Measurements from ENCODE around the gene ZNF681.
"Not testable (repeated sequence)": the region's sequence is repeated elsewhere in the genome, so short reads cannot be mapped to it uniquely, and the experiment has no call there.

DNA sequence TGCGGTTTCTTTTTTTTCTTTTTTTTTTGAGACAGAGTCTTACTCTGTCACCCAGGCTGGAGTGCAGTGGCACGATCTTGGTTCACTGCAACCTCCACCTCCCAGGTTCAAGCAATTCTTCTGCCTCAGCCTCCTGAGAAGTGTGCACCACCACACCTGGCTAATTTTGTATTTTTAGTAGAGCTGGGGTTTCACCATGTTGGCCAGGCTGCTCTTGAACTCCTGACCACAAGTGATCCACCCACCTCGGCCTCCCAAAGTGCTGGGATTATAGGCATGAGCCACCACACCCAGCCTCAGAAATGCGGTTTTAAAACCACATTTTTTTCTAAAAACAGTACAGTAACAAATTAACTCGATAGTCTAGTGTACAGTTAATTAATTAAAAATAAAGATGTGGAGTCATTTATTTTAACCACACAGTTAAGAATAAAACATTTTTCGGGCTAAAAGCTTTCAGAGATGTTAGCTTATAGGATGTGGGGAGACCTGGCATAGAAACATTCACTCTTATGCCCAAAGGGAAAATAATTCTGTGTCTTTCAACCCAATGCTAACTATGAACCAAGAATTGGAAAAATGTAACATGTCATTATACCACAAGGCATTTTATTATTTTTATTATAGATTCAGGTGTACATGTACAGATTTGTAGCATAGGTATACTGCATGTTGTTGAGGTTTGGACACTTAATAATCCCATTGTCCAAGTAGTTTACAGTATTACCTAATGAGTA is 27.8 kb downstream of the ZNF681 start:
- TF ChIP-seq, protein P1, sequence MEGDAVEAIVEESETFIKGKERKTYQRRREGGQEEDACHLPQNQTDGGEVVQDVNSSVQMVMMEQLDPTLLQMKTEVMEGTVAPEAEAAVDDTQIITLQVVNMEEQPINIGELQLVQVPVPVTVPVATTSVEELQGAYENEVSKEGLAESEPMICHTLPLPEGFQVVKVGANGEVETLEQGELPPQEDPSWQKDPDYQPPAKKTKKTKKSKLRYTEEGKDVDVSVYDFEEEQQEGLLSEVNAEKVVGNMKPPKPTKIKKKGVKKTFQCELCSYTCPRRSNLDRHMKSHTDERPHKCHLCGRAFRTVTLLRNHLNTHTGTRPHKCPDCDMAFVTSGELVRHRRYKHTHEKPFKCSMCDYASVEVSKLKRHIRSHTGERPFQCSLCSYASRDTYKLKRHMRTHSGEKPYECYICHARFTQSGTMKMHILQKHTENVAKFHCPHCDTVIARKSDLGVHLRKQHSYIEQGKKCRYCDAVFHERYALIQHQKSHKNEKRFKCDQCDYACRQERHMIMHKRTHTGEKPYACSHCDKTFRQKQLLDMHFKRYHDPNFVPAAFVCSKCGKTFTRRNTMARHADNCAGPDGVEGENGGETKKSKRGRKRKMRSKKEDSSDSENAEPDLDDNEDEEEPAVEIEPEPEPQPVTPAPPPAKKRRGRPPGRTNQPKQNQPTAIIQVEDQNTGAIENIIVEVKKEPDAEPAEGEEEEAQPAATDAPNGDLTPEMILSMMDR (conservative IDR thresholded peaks at IDR 0.05; ENCODE audit: low read depth, low read length) = not testable (repeated sequence)
- TF ChIP-seq, protein P2, sequence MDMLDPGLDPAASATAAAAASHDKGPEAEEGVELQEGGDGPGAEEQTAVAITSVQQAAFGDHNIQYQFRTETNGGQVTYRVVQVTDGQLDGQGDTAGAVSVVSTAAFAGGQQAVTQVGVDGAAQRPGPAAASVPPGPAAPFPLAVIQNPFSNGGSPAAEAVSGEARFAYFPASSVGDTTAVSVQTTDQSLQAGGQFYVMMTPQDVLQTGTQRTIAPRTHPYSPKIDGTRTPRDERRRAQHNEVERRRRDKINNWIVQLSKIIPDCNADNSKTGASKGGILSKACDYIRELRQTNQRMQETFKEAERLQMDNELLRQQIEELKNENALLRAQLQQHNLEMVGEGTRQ (IDR thresholded peaks at IDR 0.05; ENCODE audit: low read depth, low read length) = not testable (repeated sequence)
- TF ChIP-seq POLR2A (IDR thresholded peaks at IDR 0.05; ENCODE audit: low read depth, low read length); RAD21 (IDR thresholded peaks at IDR 0.05; ENCODE audit: low read length); SMC3 (IDR thresholded peaks at IDR 0.05; ENCODE audit: low read depth, low read length); FOS (IDR thresholded peaks at IDR 0.05; ENCODE audit: low read depth, low read length); CEBPB (IDR thresholded peaks at IDR 0.05; ENCODE audit: low read depth, low read length); RCOR1 (IDR thresholded peaks at IDR 0.05; ENCODE audit: insufficient replicate concordance, low read length); RFX5 (IDR thresholded peaks at IDR 0.05; ENCODE audit: low read depth, low read length): not testable (repeated sequence)
- TF ChIP-seq, protein P3, sequence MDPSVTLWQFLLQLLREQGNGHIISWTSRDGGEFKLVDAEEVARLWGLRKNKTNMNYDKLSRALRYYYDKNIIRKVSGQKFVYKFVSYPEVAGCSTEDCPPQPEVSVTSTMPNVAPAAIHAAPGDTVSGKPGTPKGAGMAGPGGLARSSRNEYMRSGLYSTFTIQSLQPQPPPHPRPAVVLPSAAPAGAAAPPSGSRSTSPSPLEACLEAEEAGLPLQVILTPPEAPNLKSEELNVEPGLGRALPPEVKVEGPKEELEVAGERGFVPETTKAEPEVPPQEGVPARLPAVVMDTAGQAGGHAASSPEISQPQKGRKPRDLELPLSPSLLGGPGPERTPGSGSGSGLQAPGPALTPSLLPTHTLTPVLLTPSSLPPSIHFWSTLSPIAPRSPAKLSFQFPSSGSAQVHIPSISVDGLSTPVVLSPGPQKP (IDR thresholded peaks at IDR 0.05; ENCODE audit: borderline replicate concordance, low read depth, low read length) = not testable (repeated sequence)

Data from IMR-90 (cell line).